A204.1 (cell line): ENCODE data around the gene KIFC3.
"Not testable (repeated sequence)": the region's sequence is repeated elsewhere in the genome, so short reads cannot be mapped to it uniquely, and the experiment has no call there.

Experiments used
- FAIRE-seq: peaks from 2 replicates; lab custom pipeline; 2012; peaks lifted over from hg19 to GRCh38; lab: Jason Lieb, UNC

KIFC3 gene

GRCh38 chr16:57752203-57752580 is 50.1 kb downstream of the KIFC3 start:
- FAIRE-seq: no peak

GRCh38 chr16:57751539-57752202 is 50.6 kb downstream of the KIFC3 start:
- FAIRE-seq: no peak

- no peak for FAIRE-seq
Observed at GRCh38 chr16:57750796-57751538, 51.3 kb downstream of the KIFC3 start.

GRCh38 chr16:57749856-57750452 is 52.3 kb downstream of the KIFC3 start:
- FAIRE-seq: no peak

GRCh38 chr16:57749101-57749692 is 53.1 kb downstream of the KIFC3 start:
- FAIRE-seq: no peak

- FAIRE-seq: no peak
Observed at GRCh38 chr16:57748596-57748995, 53.7 kb downstream of the KIFC3 start.

GRCh38 chr16:57747996-57748395 is 54.3 kb downstream of the KIFC3 start:
- no peak for FAIRE-seq

- no peak for FAIRE-seq
Observed at GRCh38 chr16:57747496-57747895, 54.8 kb downstream of the KIFC3 start.

- no peak for FAIRE-seq
Observed at GRCh38 chr16:57747091-57747490, 55.2 kb downstream of the KIFC3 start.

GRCh38 chr16:57746316-57746715 is 56.0 kb downstream of the KIFC3 start:
- not testable (repeated sequence) for FAIRE-seq

- FAIRE-seq: no peak
Observed at GRCh38 chr16:57745768-57746167, 56.5 kb downstream of the KIFC3 start.

GRCh38 chr16:57744642-57744903 is 57.7 kb downstream of the KIFC3 start:
- no peak for FAIRE-seq

- FAIRE-seq: no peak
Observed at GRCh38 chr16:57743886-57744641, 58.2 kb downstream of the KIFC3 start.

GRCh38 chr16:57743458-57743857 is 58.8 kb downstream of the KIFC3 start:
- FAIRE-seq: no peak

- no peak for FAIRE-seq
Observed at GRCh38 chr16:57742543-57742942, 59.7 kb downstream of the KIFC3 start.

- no peak for FAIRE-seq
Observed at GRCh38 chr16:57741660-57742191, 60.6 kb downstream of the KIFC3 start.

GRCh38 chr16:57740423-57741071 is 61.7 kb downstream of the KIFC3 start:
- FAIRE-seq: no peak

GRCh38 chr16:57739756-57740422 is 62.4 kb downstream of the KIFC3 start:
- no peak for FAIRE-seq

GRCh38 chr16:57738844-57739243 is 63.4 kb downstream of the KIFC3 start:
- no peak for FAIRE-seq

GRCh38 chr16:57736419-57737351 is 65.6 kb downstream of the KIFC3 start:
- FAIRE-seq: no peak
